ENCODE data around the gene IFNA8.

DNA sequence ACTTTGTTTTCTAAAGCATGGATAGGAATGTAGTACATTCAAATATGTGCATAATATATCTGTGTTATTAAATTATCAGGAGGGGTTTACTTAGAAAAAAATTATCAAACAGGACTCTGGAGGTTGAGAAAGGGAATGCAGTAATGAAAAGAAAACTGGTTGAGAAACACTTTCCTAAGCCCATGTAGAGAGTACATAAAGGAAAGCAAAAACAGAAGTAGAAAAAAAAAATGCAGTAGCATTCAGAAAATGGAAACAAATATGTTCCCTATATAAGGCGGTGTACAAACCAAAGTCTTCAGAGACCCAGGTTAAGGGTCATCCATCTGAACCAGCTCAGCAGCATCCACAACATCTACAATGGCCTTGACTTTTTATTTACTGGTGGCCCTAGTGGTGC lies at the start of gene IFNA8:
- TF ChIP-seq CTCF (optimal IDR thresholded peaks at IDR 0.05 in 1 of 3, IDR thresholded peaks at IDR 0.05 in 1 of 3, conservative IDR thresholded peaks at IDR 0.05 in 1 of 3; ENCODE audit: extremely low read depth in 1 of 3, insufficient read depth in 2 of 3, low read length in 3 of 3): no peak
- TF ChIP-seq EZH2 (IDR thresholded peaks at IDR 0.05; ENCODE audit: low read length): no peak

All from keratinocyte (primary cell).